GM18498 (cell line): Measurements from ENCODE around the gene SIRPA.

Experiments
- ATAC-seq: cut with Tn5 transposase; IDR thresholded peaks from one replicate; pipeline ENCODE4 v1.9.1; 2021; ENCODE audit warnings: mild to moderate bottlenecking, moderate library complexity; ENCODE audit not compliant: unreplicated experiment

Gene SIRPA

DNA sequence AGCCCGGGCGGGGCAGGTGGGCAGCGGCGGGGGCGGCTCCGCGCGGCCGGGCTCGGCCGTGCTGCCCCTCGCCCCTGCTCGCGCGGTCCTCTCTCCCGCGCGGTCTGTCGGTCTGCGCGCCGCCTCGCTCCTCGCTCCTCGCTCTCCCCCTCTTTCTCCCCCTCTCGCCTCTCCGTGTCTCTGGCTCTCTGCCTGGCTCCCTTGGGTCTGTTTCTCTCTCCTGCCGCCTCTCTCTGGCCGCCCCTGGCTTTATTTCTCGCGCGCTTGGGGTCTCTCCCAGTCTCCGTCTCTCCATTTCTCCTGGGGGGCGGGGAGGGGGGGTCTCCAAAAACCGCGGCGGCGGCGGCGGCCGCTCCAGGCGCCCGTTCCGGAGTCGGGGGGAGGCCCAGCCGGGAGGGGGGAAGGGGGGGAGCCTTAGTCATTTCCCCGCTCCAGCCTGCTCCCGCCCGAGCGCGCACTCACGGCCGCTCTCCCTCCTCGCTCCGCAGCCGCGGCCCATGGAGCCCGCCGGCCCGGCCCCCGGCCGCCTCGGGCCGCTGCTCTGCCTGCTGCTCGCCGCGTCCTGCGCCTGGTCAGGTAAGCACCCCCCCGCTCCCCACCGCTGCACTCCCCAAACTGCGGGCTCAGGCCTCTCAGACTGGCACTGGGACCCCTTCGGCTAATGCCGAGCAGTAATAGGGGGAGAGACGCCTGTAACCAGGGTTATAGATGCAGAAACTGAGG, at the start of gene SIRPA:
SIRPA (plus strand) TSS at position 457 of the 723 bp plus-strand sequence; CDS start at position 498, 41 bp downstream.
- ATAC-seq = no peak

DNA sequence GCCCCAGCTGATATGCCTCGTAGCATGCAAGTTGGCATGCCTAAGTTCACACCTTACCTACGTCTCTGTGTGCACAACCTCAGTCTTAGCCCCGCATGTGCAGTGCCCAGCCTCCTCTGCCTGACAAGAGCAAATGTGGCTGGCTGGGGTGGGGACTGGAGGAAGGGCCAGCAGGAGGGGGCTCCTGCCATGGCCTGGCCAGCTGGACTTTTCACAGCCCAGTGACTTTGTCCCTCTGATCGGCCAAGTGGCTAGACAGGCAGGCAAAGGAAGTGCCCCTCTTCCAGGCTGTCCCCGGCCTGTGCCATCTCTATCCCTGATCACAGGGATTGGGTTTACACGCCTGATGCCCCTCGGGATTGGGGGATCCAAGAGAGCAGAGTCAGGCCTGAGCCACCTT, 49.5 kb upstream of the SIRPA start:
- ATAC-seq = no peak

DNA sequence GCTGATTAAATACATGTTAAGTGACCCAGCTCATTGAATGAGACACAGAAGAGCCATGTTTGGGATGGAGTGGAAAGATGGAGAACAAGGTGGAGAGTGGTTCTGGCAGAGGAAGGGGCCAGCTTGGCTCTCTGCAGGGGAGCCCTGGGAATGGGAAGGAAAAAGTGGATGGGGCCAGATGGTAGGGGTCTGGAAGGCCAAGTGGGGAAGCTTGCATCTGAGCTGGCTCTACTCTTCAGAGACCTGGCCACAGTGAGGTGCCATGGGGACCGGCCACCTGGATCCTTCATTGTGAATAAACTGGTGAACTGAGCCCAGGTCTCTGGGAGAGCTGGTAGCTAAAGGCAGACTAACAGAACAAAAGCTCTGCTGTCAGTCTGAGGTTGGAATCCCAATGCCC, 48.9 kb upstream of the SIRPA start:
- ATAC-seq = no peak

DNA sequence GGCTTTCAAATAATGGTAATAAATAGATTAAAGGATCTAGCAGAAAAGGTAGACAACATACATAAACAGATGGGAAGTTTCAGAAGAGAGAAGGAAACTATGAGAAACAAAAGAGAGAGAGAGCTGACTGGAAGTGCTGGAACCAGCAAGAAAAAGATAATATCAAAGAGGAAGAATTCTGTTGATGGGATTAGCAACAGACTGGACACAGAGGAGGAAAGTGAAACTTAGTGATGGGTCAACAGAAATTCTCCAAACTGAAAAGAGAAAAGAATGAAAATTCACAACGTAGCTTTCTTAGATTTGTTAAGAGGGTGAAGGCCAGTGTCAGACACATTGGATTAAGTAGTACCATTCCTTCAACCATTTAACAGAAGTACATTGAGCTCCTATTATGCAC, 48.3 kb upstream of the SIRPA start:
- no peak for ATAC-seq

DNA sequence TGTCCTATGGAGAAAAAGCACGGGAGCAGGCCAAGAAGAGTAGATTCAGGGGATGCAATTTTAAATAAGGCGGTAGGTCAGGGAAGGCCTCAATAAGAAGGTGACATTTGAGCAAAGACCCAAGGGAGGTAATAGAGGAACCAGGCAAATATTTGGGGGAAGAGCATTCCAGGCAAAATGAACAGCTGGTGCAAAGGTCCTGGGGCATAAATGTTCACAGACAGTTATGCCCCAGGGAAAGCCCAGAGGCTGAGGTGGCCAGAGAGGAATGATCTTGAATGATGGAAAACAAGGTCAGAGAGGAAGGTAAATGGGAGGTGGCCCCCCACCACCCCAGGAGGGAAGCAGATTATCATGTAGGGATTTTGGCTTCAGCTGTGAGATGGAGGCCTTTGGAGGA, 47.4 kb upstream of the SIRPA start:
- no peak for ATAC-seq

DNA sequence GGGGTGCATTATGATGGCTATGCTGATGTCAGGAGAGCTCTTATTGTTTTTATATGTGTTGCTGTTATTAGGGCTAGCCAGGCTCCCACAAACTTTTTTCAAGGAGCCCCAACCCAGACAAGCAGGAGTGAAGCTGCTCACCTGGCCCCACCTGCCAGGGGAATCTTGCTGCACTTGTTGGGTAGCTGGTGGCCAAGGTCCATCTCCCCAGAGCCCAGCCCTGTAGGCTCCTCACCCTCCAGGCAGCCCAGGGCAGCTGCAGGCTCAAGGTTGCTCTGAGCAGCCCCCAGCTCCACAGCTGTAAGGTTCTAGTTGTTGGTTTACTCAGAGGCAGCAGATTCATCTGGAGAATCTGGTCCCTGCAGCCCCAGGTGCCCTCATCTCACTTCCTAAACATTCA, 46.8 kb upstream of the SIRPA start:
- no peak for ATAC-seq

DNA sequence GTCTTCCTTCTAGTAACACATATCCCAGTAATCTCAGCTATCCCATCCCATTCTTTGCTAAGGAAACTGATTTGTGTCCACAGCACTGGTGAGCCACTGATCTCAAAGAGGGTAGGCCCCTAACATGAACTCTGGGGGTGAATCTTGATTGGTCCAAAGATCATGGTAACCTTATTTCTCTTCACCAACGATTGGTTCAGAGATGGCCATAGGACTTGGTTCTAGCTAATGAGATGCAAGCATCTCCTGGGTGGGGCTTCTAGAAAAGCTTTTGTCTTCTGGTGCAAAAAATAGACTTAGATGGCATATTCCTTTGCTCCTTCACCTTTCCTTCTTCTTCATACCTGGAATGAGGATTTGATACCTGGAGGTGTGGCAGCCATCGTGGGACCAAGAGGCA, 43.8 kb upstream of the SIRPA start:
- ATAC-seq = no peak

DNA sequence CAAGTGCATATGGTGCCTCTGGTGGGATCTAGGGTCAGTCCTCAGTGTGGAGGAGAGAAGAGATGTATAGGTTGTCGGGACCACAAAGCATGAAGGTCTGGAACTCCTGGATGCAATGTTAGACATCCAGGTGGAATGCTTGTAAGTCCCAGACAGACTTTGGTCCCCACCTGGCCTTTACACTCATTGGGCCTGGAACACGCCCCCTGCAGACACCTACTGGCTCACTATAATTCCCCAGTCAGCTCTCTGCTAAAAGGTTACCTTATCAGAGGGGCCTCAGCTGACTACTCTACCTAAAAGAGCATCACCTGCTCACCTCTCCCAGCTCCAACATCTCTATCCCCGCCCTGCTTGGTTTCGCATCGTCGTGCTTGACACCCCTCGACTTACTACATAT, 41.7 kb upstream of the SIRPA start:
- no peak for ATAC-seq

DNA sequence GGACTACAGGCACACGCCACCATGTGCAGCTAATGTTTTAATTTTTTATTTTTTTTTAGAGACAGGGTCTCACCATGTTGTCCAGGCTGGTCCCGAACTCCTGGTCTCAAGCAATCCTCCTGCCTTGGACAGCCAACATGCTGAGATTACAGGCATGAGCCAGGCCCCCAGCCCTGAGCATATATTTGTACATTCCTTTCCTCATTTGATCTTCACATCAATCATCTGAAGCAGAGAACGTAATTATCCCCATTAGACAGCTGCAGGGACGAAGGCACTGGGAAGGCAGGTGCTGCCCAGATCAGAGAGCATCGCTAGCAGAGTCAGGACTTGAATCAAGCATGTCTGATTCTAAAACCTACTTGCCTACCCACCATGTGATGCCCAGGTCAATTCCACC, 41.0 kb upstream of the SIRPA start:
- ATAC-seq = no peak

DNA sequence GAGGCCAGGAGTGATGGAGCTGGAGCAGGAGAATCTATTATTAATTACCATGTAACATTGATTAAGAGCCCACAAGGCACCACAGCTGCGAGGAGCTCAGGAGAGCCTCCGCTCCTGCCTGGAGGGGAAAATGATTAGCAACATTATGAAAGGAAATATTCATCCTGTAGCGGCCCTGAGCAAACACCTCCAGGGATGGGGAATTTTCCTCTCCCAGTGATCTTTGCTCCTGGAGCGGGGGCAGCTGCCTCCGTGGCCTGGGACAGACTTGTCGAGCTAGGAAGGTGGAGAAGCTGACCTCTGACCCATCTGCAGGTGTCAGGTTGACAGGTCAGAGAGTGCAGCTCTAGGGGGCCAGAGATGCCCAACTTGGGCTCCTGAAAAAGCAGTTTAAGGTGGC, 40.1 kb upstream of the SIRPA start:
- ATAC-seq = no peak

DNA sequence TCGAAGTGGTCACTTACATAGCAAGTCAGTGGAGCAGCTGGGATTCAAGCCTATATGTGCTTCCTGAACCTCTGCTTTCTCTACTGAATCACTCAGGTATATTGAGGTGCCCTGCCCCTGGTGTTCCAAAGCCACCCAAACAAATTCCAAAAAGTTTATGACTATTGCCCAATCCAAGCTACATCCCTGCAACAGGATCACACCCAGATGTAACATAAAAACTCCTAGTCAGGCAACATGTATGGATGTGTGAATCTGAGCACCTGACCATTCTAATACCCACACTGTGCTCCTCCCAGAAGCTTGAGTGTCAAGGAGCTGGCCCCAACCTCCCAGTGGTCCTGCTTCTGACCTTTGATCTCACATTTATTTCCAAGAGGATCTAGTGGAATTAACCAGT, 39.5 kb upstream of the SIRPA start:
- no peak for ATAC-seq

DNA sequence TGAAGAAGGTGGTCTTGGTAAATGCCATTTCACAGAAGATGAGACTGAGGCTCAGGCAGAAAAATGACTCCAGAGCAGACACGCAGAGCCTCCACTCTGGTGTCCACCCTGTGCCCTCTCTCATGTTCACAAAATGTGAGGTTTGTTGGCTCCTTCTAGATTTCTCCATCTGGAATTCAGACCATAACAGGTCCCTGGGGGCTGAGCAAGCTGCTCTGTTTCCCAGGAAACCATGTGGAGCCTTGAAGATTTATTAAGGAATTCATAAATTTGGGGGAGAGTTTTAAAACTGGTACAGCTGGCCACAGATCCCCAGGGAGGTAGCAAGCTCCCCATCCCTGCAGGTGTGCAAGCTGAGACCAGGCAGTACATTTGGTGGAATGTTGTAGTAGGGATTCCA, 38.8 kb upstream of the SIRPA start:
- ATAC-seq = no peak

DNA sequence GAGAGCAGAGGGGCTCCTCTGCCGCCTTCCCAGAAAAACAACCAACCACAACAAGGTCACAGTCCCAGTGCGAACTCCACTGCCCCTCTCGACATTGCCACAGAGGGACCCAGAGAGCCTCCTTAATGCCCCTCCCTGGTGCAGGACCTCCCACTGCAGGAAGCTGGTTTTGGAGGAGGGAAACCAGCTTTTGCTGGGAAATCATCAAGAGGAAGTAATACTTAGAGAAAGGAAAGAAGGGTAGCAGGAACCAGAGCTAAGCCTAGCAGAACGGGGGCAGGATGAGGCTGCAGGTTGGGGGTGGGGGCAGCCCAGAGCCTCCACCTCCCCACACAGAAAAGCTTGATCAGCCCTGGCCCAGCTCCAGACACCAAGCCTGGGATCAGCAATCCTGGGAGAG, 37.7 kb upstream of the SIRPA start:
- ATAC-seq = no peak

DNA sequence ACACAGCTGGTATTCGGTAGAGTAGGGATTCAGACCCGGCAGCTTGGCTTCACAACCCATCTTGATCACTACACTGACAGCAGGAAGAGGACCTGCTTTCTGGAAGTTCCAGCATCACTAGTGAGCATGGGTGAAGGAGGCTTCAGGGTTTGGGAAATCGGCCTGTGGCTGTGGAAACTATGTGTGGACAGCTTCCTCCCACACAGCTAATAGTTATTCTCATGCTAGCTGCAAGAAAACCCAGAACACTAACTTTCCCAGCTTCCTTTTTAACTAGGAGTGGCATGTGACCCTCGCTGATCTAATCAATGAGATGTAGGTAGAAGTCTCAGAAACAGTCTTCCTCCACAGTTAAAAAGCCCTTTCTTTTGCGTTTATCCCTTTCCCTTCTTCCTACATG, 36.3 kb upstream of the SIRPA start:
- no peak for ATAC-seq

DNA sequence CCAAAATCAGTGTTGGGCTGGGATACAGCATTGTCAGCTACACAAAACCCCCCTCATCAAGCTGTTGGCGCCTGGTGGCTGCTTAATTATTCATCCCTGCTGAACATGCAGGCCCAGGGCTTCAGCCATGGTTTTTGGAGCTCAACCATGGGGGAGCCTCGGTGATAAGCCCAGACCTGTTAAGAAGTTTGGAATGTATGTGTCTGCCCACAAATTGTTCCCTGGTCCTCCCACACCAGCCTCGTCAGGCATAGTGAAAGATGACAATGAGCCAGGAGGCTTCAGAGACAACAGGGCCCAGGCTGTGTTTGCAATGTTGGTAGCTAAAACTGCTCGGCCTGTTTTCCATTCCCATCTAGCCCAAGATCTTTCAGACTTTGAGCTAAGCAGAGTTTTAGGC, 34.8 kb upstream of the SIRPA start:
- ATAC-seq = no peak

DNA sequence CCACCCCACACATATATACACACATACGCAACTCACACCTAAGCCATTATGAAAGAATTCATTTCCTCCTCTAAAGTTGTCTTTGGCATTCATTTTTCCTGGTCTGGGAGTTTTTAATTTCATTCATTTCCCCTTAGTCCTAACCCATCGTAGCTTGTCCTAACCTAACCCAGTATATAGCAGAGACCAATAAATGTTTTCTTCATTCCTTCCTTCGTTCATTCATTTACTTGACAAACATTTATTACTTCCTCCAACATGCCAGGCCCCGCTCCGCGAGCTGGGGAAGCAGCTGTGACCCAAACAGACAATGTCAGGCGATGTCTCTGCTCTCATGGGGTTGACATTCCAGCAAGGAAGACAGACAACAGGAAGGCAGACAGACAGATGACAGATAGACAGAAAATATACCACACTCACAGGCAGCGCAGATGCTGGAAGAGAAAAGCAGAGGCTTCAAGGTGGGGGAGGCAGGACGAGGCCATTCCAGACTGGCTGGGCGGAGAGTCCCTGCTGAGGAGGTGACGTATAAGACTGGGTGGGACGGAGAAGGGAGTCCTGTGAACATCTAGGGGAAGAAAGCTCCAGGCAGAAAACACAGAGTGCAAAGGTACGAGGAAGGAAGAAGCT, 33.7 kb upstream of the SIRPA start:
- no peak for ATAC-seq

DNA sequence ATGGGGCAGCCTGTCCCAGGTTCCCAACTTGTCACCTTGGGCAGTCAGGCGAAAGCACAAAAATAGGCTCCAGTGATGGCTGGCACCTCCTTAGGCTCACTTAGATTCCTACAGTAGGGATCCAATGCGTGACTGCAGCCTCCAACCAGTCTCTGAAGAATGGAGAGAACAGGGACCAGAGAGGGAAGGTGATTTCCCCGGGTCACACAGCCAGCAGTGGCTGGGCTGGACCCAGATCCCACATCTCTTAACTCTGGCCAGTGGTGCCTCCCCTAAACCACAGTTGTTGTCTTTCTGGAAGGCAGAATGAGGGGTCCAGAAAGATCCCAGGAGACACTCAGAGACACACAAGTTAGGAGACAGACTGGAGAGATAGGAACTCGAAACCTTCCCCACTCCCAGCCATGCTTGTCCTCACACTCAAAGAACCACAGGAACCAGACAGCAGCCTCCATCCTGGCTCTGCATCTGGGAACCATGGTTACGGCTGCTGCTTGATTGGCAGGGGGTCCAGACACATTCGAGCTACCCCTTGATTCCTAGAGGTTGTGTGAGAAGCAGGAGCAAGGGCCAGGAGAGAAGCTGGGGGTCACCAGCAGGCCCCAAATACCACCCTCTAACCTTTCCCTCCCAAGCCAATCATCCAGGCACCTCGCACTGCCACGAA, 33.1 kb upstream of the SIRPA start:
- no peak for ATAC-seq

DNA sequence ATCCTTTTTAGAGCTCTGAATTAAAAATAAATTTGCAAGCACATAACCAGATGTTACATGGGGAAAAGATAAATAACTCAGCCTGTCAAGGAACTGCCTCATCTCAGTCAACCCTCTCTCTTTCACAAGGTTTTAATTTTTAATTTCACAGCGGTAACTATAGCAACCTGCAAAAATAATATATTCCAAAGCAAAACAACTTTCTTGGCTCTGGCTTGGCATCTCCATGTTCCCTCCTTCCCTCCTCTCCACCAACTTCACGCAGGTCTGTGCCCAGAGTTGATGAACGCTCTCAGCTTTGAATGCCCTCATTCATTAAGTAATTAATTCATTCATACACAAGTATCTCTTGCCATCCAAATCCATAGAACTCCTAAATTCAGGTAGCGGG, 32.5 kb upstream of the SIRPA start:
- ATAC-seq = no peak

DNA sequence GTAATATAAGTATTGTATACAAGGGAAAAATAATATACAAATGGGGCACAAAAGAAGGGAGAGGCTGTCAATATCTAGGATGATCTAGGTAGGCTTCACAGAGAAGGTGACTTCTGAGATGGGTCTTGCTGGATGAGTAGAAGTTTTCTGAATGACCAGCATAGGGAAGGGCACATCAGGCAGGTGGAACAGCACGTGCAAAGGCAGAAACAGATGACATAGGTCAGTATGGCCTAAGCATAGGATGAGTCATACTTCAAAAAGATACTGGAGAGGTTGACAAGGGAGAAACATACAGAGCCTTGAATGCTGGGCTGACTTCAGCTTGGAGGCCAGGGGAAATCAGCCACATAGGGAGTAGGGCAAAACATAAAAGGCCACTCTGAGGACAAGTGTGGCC, 31.9 kb upstream of the SIRPA start:
- ATAC-seq = no peak

DNA sequence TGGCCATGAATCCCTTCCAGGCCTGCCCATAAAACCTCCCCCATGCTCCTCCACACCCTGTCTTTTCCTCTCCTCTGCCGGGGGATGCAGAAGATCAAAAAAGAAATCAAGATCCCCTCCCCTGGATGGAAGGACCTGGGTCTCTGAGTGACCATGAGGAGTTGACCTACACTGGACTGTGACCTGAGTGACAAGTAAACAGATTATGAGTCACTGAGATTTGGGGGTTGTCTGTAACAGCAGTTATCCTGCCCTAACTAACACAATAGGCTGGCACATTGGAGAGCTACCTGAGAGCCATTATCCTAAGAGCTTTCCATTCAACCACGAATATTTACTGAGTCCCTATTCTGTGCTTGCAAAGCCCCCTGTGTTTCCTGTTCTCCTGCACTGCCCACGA, 28.4 kb upstream of the SIRPA start:
- ATAC-seq = no peak

DNA sequence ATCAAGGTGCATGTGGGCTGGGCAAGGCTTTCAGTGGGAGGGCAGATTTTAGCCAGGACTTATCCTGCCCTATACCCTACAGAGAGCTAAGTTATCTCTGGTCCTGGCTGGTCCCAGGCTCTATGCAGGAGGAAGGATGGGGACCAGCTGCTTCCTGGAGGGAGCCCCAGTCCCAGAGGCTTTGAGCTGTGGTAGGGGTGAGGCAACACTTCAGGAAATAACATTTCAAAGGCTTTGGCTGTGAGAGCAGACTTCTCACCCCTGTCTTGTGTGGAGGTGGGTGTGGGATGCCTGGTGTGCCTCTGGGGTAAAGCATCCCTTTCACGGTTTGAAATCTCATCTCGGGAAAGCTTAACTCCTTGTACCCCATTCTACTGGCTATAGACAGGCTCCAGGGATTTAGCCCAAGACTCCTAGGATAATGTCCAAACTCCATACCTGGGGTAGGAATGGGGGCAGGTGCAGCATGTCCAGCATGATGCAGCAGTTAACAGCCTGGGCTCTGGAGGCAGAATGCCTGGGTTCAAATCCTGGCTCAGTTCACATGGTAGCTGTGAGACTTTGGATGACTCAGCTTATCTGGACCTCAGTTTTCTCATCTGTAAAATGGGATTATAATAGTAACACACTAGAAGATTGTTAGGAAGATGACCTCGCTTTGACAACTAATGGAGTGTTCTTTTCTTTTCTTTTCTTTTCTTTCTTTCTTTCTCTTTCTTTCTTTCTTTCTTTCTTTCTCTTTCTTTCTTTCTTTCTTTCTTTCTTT, 27.5 kb upstream of the SIRPA start:
- ATAC-seq = no peak

DNA sequence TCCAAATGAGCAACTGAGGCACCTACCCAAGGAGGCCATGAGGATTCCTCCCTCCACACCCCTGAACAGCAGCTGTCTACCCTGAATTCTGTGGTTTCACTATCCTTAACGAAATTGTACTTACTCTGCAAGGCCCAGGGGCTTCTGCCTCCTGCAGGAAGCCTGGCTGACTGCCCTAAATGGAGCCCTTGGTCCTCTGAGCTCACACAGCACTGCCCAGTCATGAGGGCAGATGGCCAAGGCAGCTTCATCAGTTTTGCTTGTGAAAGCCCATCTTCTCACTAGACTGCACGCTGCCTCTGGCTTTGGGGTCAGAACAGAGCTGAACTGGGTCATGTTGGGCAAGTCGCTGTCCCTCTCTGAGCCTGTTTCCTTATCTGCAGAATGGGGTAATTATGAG, 26.4 kb upstream of the SIRPA start:
- ATAC-seq = no peak
